SH-SY5Y (cell line): ENCODE results near the gene CCDC136.

Source experiments
- GATA2 ChIP-seq: IDR thresholded peaks from 2 replicates; pipeline ENCODE4 v1.6.1; 2011; ENCODE audit warnings: mild to moderate bottlenecking, low read depth, low read length
- GATA3 ChIP-seq: IDR thresholded peaks from 2 replicates; pipeline ENCODE4 v1.6.1; 2011; ENCODE audit warnings: low read depth, mild to moderate bottlenecking, low read length, moderate library complexity

GRCh38 chr7:128795129-128795528 is 3.4 kb downstream of the CCDC136 start:
- TF ChIP-seq GATA2 = no peak
- no peak for TF ChIP-seq GATA3
